ENCODE results near the gene SCN1B.

DNA sequence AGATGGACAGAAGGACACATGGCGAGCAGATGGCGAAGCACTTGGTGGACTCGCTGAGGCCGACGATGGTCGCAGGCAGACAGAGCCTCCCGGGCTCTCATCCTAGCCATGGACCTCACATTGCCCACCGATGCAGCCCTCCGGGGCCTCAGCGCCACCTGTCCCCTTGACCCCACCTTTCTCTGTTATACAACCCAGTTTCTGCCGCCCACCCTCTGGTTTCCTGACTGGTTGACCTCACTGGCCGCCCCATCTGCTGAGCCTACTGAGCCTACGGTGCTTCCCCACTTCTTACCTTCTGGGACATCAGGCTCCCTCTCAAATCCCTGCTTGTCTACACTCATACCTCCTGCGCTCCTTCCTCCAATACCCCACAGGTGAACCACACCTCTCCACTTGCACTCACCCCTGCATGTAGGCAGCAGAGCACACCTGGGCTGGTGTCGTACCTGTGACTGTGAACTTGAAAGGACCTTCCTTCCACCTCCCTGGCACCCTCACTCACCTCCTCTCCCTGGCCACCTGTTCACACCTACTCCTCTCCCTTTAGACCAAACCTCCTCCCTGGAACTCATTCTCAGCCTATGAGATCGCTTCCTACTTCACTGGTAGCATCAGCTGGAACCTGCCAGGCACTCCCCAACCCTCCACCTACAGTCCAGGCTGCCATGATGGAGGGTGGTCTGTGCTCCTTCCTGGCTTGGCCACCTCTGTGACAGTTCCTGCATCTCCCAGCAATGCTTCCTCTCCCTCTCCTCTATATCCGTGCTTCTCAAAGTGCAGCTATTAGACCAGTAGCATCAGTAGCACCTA, 47.3 kb downstream of the SCN1B start:
- no peak for TF ChIP-seq POLR2A (IDR thresholded peaks at IDR 0.05)
- TF ChIP-seq, protein P1, sequence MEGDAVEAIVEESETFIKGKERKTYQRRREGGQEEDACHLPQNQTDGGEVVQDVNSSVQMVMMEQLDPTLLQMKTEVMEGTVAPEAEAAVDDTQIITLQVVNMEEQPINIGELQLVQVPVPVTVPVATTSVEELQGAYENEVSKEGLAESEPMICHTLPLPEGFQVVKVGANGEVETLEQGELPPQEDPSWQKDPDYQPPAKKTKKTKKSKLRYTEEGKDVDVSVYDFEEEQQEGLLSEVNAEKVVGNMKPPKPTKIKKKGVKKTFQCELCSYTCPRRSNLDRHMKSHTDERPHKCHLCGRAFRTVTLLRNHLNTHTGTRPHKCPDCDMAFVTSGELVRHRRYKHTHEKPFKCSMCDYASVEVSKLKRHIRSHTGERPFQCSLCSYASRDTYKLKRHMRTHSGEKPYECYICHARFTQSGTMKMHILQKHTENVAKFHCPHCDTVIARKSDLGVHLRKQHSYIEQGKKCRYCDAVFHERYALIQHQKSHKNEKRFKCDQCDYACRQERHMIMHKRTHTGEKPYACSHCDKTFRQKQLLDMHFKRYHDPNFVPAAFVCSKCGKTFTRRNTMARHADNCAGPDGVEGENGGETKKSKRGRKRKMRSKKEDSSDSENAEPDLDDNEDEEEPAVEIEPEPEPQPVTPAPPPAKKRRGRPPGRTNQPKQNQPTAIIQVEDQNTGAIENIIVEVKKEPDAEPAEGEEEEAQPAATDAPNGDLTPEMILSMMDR (IDR thresholded peaks at IDR 0.05), result no peak
